Left hindlimb (tissue), 1 donor: ENCODE results near the gene ACTN1.

ENCODE experiments used
- DNase-seq: peaks from one replicate; pipeline ENCODE4 v3.0.0-alpha.2; 2018

Gene ACTN1

GRCh38 chr14:68885226-68886108, 93.6 kb downstream of the ACTN1 start:
- peak; percentile 15 for DNase-seq

GRCh38 chr14:68884031-68885030, 94.8 kb downstream of the ACTN1 start:
- peak; percentile 34 for DNase-seq

- no peak for DNase-seq
These were observed 96.9 kb downstream of the ACTN1 start for GRCh38 chr14:68882235-68882634.

DNA sequence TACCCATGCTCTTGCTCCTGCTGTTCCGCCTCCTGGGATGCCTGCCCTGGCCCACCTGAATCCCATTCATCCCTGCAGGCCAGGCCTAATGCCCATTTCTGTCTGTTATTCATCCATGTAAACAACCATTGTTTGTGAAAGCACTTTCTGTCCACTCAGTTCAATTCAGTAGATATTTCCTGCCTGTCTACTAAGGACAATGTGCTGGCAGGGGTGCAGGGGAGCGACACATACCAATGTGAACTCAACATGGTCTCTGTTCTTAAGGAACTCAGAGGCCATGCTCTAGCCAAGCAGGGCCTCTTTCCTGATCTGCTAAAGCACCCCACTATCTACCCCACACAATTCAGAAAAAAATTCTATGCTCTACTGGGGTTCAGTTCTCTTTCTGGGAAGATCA, 97.7 kb downstream of the ACTN1 start:
- DNase-seq: no peak

GRCh38 chr14:68880581-68881105, 98.5 kb downstream of the ACTN1 start:
- peak; percentile 6 for DNase-seq

DNA sequence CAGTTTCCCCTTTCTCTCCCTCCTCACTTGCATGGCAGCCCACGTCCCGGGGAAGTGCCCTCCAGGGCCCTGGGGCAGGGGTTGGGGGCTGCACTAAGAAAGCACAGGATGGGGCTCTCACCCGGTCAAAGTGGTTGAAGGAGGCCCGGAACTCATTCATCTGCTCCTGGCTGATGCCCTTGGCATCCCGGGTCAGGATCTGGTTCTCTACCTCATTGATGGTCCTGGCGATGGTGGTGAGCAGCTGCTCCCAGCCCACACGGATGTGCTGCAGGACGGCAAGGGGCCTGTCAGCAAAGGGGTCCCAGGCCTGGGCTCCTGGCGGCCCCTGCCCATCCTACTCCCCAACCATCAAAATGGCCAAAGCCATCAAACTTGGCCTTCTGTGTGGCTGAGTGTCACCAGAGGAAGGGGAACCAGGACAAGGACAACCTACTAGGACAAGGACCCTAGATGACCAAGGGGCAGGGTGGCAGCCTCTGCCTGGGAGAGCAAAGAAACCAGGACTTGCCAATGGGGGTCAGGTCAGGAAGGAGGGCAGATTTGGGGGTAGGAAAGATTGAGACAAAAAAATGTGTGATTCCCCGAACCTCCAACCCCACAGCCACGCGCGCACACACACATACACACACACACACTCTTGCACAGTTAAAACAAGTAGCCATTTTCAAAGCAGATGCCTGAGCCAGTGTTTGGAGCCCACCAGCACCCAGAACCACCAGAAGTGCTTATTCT, 99.1 kb downstream of the ACTN1 start:
- peak; percentile 22 for DNase-seq

- DNase-seq: no peak
These were observed 99.8 kb downstream of the ACTN1 start for GRCh38 chr14:68879321-68879781.

DNA sequence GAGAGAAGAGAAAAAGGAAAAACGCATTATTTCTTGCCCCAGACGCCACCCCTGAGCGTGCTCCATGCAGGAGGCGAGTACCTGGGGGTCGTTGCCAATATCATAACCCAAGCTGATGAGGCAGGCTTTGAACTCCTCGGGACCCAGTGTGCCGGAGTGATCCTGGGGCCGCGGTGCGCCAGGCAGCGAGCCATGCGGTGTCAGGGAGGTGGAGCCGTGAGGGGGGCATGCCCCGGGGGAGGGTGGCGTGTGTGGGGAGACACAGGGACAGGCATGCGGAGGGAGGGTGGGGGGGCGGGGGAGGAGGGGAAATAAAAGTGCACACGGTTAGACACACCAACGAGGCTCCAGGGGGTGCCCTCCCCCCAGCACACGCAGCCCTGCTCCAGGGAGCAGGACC, 100.2 kb downstream of the ACTN1 start:
- DNase-seq: peak; percentile 18

GRCh38 chr14:68877993-68878575, 101.0 kb downstream of the ACTN1 start:
- peak; percentile 23 for DNase-seq

DNA sequence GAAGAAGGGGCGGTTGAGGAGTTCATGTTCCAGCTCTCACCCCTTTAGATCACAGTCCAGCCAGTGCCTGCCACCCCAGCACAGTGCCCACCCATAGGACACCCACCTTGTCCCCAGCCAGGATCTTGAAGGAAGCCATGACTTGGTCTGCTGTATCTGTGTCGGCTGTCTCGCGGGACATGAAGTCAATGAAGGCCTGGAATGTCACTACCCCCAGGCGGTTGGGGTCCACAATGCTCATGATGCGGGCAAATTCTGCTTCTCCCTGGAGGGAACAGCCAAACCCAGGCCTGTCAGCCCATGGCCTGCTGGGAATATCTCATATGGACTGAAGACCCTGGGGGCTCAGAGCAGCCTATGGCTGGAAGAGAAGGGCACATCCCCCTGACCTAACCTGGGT, 102.1 kb downstream of the ACTN1 start:
- peak; percentile 15 for DNase-seq

DNA sequence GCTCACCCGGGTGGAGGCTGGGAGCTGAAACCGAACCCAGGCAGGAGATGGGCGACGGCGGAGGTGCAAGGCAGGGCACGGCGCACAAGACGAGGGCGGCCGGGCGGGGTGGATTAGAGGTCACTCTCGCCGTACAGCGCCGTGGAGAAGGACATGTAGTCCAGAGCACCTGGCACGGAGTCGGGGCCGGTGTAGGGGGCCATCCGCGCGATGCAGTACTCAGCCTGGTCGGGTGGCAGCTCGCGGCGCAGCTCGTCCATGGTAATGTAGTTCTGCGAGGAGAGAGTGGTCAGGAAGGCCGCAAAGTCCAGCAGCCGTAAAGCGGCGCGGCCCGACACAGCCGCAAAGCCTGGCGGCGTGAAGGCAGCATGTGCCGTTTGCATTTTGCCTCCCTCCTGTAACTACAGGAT, 104.4 kb downstream of the ACTN1 start:
- no peak for DNase-seq

DNA sequence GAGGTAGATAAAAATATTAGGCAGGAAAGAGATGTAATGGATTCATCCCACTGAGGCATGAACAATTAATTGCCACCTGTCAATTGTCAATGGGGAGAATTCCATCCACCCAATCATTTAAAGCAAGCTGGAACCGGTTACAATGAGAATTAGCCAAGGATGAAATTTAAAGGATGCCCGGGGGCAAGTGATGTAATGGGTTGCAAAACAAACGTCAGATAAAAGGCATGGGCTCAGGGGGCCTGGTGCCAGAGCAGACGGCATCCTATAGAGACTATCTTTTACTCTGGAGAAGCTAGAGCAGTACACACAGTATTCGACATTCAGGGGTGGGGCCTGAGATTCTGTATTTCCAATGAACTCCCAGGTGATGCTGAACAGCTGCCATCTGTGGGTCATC, 105.7 kb downstream of the ACTN1 start:
- no peak for DNase-seq

- no peak for DNase-seq
These were observed 107.7 kb downstream of the ACTN1 start for GRCh38 chr14:68871392-68871791.

GRCh38 chr14:68866991-68867533, 112.0 kb downstream of the ACTN1 start:
- DNase-seq: no peak

- no peak for DNase-seq
These were observed 113.6 kb downstream of the ACTN1 start for GRCh38 chr14:68865542-68865941.

DNA sequence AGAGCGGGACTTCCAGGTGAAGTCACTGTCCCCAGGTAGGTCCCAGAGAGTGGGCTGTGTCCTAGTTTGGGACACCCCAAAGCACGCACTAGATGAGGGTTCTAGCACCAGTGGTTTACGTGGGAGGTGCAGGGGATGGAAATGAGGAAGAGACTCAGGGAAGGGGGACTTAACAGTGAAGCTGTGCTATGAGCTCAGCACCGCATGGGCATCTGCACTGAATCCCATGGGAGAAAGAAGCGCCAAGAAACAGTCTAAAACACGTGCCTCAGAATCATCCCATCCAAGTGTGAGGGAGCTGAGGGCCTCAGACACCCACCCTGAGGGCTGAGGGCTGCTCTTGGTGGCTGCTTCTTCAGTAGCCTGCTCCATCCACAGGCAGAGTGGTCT, 114.7 kb downstream of the ACTN1 start:
- no peak for DNase-seq

DNA sequence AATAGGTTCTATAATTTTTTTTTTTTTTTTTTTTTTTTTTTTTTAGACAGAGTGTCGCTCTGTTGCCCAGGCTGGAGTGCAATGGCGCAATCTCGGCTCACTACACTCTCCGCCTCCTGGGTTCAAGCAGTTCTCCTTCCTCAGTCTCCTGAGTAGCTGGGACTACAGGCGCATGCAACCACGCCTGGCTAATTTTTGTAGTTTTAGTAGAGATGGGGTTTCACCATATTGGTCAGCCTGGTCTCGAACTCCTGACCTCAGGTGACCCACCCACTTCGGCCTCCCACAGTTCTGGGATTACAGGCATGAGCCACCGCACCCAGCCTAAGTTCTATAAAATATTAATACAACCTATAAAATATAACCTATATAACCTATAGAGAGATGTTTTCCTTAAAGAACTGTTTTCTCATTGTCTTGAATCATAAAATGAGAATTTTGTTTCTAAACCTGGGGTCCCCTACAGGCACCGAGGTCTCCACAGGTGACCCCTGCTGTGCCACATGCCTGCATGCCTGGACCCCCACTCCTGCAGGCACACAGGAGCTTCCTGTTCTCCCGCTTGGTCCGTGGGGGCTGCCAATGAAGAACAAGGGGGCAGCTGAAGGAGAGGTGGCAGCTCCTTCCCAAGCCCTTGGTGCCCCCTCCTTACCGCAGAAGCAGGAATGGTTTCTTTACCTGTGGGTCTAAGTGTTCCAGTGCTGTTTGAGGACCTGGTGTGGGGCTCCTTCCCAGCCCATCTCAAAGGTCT, 115.3 kb downstream of the ACTN1 start:
- no peak for DNase-seq

- peak; percentile 81 for DNase-seq
These were observed 116.0 kb downstream of the ACTN1 start for GRCh38 chr14:68862954-68863594.

- DNase-seq: no peak
These were observed 118.3 kb downstream of the ACTN1 start for GRCh38 chr14:68860771-68861170.

DNA sequence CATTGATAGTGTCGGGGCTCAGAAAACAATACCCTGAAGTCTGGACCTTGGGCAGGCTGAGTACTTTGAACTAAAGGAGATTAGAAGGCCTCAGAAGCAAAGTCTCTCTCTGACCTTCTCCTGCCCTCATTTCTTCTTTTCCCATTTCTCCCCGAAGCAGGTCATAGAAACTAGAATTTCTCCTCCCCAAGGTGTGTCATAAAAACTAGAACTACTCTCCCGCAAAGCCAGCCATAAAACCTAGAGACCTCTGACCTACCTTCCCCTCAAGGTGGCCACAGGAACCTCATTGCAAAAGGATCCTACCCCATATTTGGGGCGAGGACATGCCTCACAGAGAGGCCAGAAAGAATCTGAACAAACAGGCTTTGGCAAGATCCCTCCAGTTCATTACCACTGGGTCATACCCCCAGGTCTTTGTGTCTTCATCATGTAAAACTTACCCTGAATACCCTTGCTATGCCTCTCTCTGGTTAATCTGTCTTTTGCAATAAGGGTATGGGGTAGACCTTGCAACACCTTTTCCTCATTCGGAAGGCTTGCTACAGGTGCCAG, 121.5 kb downstream of the ACTN1 start:
- DNase-seq: no peak
